GM13976 (cell line): Measurements from ENCODE around the gene OR10T2.
"Not testable (repeated sequence)": the region's sequence is repeated elsewhere in the genome, so short reads cannot be mapped to it uniquely, and the experiment has no call there.

Experiments
- DNase-seq: peaks from one replicate; pipeline ENCODE4 v3.0.0; 2012; ENCODE audit warnings: low spot score
- in situ Hi-C: fragments of 300-500 bp; cut with MboI; formaldehyde crosslinking; loops from one replicate; pipeline ENCODE4 v1.12.0; 2022; ENCODE audit warnings: low sequenced_read_pairs, mixed read lengths, inconsistent platforms; ENCODE audit not compliant: unreplicated experiment
- TF ChIP-seq, protein P1 (sequence below): IDR thresholded peaks from 2 replicates; pipeline ENCODE4 v1.5.1; 2012; ENCODE audit warnings: borderline replicate concordance, mild to moderate bottlenecking; ENCODE audit not compliant: insufficient read depth; ENCODE audit errors: extremely low read depth, missing control alignments, control extremely low read depth

The OR10T2 gene

DNA sequence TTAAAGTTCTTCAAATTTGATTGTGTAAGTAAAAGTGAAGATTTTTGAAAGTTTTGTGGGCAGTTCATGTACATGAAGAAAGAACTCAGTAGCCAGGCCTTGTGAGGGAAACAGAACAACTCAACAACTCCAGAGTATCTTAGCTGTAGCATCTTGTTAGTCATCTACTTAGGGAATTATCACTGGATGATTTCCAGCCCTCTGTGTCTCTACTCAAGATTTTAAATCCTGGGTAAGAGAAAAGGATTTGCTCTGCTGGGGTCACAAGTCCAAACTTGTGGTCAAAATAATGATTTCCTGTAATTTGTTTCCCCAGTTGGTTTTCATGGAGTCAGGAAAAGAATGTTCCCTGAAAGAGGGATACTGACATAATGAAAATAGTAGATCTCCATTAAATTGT lies 8.2 kb downstream of the OR10T2 start:
- TF ChIP-seq, protein P1, sequence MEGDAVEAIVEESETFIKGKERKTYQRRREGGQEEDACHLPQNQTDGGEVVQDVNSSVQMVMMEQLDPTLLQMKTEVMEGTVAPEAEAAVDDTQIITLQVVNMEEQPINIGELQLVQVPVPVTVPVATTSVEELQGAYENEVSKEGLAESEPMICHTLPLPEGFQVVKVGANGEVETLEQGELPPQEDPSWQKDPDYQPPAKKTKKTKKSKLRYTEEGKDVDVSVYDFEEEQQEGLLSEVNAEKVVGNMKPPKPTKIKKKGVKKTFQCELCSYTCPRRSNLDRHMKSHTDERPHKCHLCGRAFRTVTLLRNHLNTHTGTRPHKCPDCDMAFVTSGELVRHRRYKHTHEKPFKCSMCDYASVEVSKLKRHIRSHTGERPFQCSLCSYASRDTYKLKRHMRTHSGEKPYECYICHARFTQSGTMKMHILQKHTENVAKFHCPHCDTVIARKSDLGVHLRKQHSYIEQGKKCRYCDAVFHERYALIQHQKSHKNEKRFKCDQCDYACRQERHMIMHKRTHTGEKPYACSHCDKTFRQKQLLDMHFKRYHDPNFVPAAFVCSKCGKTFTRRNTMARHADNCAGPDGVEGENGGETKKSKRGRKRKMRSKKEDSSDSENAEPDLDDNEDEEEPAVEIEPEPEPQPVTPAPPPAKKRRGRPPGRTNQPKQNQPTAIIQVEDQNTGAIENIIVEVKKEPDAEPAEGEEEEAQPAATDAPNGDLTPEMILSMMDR = no peak
- DNase-seq = no peak
- in situ Hi-C loops = no loop called here

- TF ChIP-seq, protein P1 = no peak
- no peak for DNase-seq
- in situ Hi-C loops = no loop called here
Measured at GRCh38 chr1:158390331-158390730, 8.9 kb downstream of the OR10T2 start.

DNA sequence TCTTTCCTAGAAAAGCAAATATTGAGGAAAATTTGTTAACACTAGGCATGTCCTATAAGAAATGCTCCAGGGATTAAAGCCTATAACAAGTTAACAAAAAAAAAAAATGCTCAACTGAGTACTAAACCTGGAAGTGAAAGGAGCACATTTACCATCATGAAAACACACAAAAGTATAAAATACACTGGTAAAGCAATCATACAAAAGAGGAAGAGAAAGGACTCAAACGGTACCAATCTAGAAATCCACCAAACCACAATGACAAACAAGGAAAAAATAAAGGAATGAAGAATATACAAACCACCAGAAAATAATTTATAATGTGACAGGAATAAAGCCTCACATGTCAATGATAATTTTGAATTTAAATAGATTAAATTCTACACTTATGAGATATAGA lies 24.4 kb downstream of the OR10T2 start:
- TF ChIP-seq, protein P1 = no peak
- in situ Hi-C loops = no loop called here
- DNase-seq = no peak

DNA sequence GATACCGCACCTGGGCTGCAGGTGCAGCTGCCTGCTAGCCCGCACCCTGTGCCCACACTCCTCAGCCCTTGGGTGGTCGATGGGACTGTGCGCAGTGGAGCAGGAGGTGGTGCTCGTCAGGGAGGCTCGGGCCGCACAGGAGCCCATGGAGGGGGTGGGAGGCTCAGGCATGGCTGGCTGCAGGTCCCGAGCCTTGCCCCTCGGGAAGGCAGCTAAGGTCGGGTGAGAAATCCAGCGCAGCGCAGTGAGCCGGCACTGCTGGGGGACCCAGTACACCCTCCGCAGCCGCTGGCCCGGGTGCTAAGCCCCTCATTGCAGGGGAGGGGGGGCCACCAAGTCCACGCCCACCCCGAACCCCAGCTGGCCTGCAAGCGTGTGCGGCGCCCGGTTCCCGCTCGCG lies 25.2 kb downstream of the OR10T2 start:
- DNase-seq, in situ Hi-C loops: not testable (repeated sequence)

GRCh38 chr1:158371188-158371953 lies 27.9 kb downstream of the OR10T2 start:
- TF ChIP-seq, protein P1 = no peak
- DNase-seq = no peak
- in situ Hi-C loops = no loop called here

GRCh38 chr1:158366783-158367182 lies 32.5 kb downstream of the OR10T2 start:
- in situ Hi-C loops = no loop called here
- no peak for DNase-seq
- TF ChIP-seq, protein P1 = no peak

GRCh38 chr1:158362941-158363340 lies 36.3 kb downstream of the OR10T2 start:
- TF ChIP-seq, protein P1 = no peak
- no peak for DNase-seq
- in situ Hi-C loops = no loop called here
